Left cardiac atrium (tissue), 4 donors: ENCODE measurements around the gene TBC1D14. TPM values are rescaled to one million over a fixed set of nuclear protein-coding genes. Genes with fewer than 3 reads are reported as not detected.

ENCODE experiments used
- ATAC-seq, 2 donors: fragments of 200-7000 bp; cut with Tn5 transposase; one replicate each; pipeline ENCODE4 v1.9.1; 2020; ENCODE audit warnings: mild to moderate bottlenecking in 2 of 2, moderate library complexity in 2 of 2
- DNase-seq: peaks from one replicate; pipeline ENCODE4 v3.0.0-alpha.2; 2020
- intact Hi-C, 2 donors: fragments of 100-400 bp; cut with DNase I; formaldehyde crosslinking; loops; one replicate each; pipeline versions ENCODE4 v1.14.1 to v1.15.1; 2022 to 2023
- total RNA-seq, 2 donors: library from RNA; stranded (reverse); fragmentation: NEBNext Ultra II Directional; extraction: Animal tissue kit (Norgen Biotek cat#: 25700); gene quantifications; one replicate each; pipeline ENCODE4 v1.2.1, GENCODE V29; 2021
- donor health status: DM: no; HTN: yes; CAD: no.
- donor health status: DM: no; HTN: yes; CAD: no; lungs with severe emphysema.
- donor health status: DM: yes; HTN: yes; CAD: no.
- donor health status: Dilated cardiomyopathy.

Gene TBC1D14
- total RNA-seq, 2 donors from 2014 or later = 34.7 to 35.9 TPM

DNA sequence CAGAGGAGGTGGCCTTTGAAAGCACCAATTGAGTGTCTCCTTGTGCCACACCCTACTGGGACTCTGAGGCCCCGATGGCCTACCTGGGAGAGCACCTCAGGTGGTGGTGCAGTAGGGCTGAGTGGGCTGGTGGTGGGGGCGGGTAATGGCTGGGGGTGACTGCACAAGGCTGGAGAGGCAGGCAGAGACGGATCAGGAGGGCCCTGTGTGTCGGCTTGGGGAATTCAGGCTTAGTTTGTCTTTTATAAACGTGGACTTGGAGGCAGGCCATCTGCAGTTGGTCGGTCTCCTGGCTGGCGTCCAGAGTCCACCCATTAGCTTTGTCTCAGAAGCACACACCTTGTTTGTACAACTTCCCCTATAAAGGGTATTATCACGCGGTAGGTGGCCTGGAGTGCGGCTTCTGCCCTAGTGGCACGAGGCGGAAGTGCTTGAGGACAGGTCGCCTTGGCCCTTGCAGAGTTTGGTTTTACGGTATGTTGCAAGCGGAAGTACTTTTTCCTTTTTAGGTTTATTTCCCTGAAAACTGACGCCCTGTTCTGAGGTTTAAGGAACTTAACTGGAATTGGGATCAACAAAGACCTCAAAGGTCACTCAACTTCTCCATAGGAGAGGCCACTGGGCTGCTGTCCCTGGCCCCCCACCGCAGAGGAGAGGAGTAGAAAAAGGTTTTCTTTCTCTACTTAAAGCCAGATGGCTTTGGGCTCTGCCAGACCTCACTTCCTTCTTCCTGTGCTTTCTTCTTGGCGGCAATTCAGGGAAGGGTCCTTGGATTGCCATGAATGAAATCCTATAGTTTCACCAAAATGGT lies 8.0 kb downstream of the TBC1D14 start:
- DNase-seq (peak; percentile 75), ATAC-seq (peak; percentile 73 to 82)
- intact Hi-C loops = no loop called here

DNA sequence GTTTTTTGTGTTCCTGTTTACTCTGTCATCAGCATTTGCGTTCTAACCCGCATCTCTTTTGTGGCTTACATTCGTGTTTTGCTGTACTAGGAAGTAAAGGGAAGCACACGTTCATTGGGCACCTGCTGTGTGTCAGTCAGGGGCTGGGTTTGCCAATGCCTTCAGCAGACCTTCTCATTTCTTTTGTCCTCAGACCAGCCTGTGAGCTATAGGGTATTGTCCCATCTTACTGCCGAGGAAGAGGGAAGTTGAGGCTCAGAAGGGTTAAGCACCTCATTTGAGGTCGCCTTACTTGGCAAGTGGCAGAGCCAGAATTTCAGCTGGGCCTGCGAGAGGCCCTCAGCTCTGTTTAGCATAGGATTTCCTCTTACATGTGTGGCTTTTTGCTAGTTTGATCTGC lies 8.7 kb downstream of the TBC1D14 start:
- DNase-seq (no peak), ATAC-seq (no peak)
- intact Hi-C loops = no loop called here

GRCh38 chr4:6920171-6920570 lies 10.5 kb downstream of the TBC1D14 start:
- intact Hi-C loops = no loop called here
- ATAC-seq (no peak), DNase-seq (no peak)

DNA sequence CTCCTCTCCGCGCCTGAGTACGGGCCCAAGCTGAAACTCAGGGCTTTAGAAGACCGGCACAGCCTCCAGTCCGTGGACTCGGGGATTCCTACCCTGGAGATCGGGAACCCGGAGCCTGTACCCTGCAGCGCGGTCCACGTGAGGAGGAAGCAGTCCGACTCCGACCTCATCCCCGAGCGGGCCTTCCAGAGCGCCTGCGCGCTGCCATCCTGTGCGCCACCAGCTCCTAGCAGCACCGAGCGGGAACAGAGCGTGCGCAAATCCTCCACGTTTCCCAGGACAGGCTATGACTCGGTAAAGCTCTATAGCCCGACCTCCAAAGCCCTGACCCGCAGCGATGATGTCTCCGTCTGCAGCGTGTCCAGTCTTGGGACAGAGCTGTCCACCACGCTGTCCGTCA lies 13.9 kb downstream of the TBC1D14 start:
- DNase-seq = no peak
- no peak for ATAC-seq
- intact Hi-C loops = no loop called here

GRCh38 chr4:6924361-6924779 lies 14.7 kb downstream of the TBC1D14 start:
- intact Hi-C loops = no loop called here
- DNase-seq (no peak), ATAC-seq (peak in 1 of 2 donors; percentile 82)

DNA sequence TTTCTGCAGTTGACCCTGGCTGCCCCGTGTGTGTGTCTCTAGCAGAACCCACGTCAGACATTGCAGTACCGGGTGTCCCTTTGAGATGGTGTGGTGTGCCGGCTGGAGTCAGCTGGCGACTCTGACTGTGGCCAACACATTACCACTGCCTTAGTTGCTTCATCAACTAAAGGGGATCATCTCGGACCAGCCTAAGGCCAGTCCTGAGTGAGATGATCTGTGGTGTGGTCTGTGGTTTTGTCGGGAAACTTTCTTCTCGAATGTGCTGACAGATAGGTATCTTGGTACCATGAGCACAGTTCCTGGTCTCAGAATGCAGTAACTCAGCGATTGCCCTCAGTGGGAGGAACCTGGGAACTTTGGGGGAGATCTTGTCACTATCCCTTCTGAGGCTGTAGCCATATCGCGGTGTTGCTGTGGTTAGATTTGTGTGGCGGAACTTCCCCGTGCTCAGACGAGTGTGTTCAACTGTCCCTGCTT lies 15.8 kb downstream of the TBC1D14 start:
- DNase-seq (no peak), ATAC-seq (peak in 1 of 2 donors; percentile 58)
- intact Hi-C loops = no loop called here

- ATAC-seq (peak in 1 of 2 donors; percentile 40), DNase-seq (no peak)
- intact Hi-C loops = no loop called here
Measured at GRCh38 chr4:6926081-6926480, 16.5 kb downstream of the TBC1D14 start.

DNA sequence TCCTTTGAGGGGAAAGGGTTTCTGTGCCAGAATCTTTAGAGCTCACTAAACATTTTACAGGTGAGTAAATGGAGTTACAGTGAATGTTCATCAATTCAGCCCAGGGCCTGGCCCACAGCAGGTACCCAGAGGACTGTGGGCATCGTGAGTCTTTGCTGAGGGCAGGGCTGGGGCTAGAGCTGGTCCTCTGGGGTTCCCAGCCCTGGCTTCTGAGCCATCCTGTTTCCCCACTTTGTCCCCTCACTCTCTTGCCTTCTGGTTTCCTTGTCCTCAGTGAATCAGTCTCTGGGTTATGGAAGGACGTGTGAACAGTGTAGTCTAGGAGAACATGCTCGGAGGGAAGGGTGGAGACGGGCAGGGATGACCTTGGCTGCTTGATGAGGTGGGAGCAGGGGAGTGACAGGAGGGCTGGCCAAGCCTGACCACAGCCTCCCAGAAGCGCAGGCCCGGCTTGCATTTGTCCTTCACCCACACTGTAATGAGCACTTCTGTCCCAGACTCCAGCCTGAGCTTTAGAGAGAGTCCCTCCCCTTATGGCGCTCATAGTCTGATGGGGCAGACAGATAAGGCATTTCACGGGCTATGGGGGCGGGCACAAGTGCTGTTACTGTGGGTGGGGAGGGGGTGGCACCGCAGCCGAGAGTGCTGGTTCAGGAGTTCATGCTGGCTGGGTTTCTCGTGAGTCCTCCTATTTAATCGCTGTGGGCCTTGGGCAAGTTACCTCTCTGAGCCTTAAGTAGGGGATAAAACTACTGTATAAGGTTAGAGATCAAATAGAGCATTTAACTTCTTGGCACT lies 17.3 kb downstream of the TBC1D14 start:
- DNase-seq = peak; percentile 59
- intact Hi-C loops = no loop called here
- ATAC-seq = peak; percentile 14 to 78

GRCh38 chr4:6928081-6928480 lies 18.5 kb downstream of the TBC1D14 start:
- ATAC-seq (no peak), DNase-seq (no peak)
- intact Hi-C loops = no loop called here

GRCh38 chr4:6929339-6929811 lies 19.7 kb downstream of the TBC1D14 start:
- intact Hi-C loops = no loop called here
- DNase-seq (no peak), ATAC-seq (peak; percentile 17 to 60)

- peak in 1 of 2 donors; percentile 11 for ATAC-seq
- DNase-seq = no peak
- intact Hi-C loops = no loop called here
Measured at GRCh38 chr4:6929812-6930464, 20.3 kb downstream of the TBC1D14 start.

DNA sequence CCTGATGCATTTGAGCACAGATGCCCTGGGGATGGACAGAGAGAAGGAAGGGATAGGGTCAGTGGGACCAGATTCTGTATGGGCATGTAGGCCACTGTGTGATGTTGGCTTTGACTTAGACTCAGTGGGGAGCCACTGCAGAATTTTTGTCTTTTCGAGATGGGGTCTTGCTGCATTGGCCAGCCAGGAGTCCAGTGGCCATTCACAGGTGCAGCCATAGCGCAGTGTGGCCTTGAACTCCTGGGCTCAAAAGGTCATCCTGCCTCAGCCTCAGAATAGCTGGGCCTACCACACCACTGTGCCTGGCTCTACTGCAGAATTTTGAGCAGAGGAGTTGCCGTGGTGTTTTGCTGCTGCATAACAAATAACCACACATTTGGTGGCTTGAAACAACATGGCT lies 22.8 kb downstream of the TBC1D14 start:
- DNase-seq (no peak), ATAC-seq (no peak)
- intact Hi-C loops = no loop called here

DNA sequence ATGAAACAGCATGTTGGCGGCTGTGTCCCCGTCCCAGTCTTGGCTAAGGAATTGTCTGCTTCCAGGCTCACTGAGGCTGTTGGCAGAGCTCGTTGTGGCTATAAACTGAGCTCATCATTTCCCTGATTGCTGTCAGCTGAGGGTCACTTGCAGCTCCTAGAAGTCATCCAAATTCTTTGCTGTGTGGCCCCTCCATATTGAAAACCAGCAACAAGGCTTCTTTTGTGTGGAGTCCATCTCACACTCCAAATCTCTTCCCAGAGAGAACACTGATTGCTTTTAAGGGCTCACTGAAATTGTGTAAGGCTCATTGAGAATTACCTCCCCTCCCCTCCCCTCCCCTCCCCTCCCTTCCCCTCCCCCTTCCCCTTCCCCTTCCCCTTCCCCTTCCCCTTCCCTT lies 23.3 kb downstream of the TBC1D14 start:
- intact Hi-C loops = no loop called here
- no peak for DNase-seq
- ATAC-seq = no peak

DNA sequence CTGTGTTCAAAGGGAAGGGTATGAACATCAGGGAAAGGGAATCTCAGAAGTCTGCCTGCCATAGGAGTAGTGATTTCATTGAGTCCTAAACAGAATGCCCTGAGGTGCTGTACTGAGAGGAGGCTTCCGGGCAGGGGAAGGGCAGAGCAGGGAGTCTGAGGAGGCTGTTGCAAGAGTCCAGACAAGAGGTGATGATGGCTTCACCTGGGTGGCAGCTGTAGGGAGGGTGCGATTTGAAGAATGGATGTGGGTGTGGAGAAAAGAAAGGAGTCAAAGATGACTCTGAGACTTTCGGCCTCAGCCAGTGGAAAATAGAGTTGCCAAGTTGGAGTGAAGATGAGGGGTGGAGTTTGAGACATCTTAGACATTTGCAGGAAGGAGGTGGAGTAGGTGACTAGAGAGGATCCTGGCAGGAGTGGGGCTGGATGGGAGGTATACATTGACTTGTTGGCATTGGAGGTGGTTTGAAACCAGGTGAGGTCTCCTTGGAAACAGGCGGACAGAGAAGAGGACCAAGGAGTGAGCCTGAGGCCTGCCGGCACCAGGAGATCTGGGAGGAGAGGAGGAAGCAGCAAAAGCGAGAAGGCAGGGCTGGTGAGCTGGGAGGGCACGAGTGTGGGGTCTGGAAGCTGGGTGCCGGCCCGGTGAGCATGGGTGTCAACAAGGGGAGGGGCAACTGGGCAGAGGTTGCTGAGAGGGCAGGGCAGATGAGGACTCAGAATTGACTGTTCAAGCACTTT lies 24.2 kb downstream of the TBC1D14 start:
- ATAC-seq = no peak
- intact Hi-C loops = no loop called here
- DNase-seq = no peak

GRCh38 chr4:6935965-6936364 lies 26.3 kb downstream of the TBC1D14 start:
- ATAC-seq (no peak), DNase-seq (no peak)

GRCh38 chr4:6937201-6937600 lies 27.6 kb downstream of the TBC1D14 start:
- intact Hi-C loops = no loop called here
- ATAC-seq (no peak), DNase-seq (no peak)

More at GRCh38 chr4:6935965-6936364, 26.3 kb downstream of the TBC1D14 start:
- intact Hi-C loops = no loop called here

DNA sequence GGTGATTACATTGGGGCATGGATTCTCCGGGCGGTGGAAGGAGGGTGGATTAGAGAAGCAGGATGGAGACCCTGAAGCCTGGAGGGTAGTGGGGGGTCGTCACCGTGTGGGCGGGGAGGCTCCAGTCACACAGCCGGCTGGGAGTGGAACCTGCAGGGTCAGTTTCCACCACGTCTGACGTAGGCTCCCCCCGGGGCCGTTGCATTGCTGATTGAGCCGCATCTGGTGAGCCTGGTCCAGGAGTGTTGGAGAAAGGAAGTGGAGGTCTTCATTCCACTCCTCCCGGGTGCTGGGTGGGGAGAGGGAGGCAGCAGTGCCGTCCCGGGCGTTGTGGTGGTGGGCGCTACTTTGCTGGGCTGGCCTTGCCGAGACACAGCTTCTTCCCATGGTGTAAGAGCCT lies 28.1 kb downstream of the TBC1D14 start:
- intact Hi-C loops = no loop called here
- no peak for ATAC-seq

GRCh38 chr4:6938237-6938636 lies 28.6 kb downstream of the TBC1D14 start:
- peak; percentile 53 for DNase-seq
- intact Hi-C loops = no loop called here
- peak; percentile 39 to 69 for ATAC-seq

More for the DNA sequence above, 28.1 kb downstream of the TBC1D14 start:
- DNase-seq = no peak
